Measurements from ENCODE around the gene WNT3. TPM values are rescaled to one million over a fixed set of nuclear protein-coding genes. Genes with fewer than 3 reads are reported as not detected.

The WNT3 gene
- total RNA-seq, 2 donors from 2014 or later: 0.64 to 1.0 TPM

- no peak for DNase-seq
- intact Hi-C loops (cut with DNase I): no loop called here
Observed at GRCh38 chr17:46834846-46835245, 16.4 kb upstream of the WNT3 start.

GRCh38 chr17:46833840-46834208 lies 15.3 kb upstream of the WNT3 start:
- no peaks in the 10 kb centered on the region for H3K9me3 ChIP-seq
- intact Hi-C loops (cut with DNase I): no loop called here
- H3K27me3 ChIP-seq: peaks cover 5% of the 10 kb centered on the region
- H3K4me3 ChIP-seq: no peak overlapping the region
- no peak for TF ChIP-seq CTCF (IDR thresholded peaks at IDR 0.05)
- DNase-seq: no peak
- no peak overlapping the region for H3K9ac ChIP-seq (ENCODE audit: low read depth in 2 of 2, low read length in 2 of 2)
- H3K4me1 ChIP-seq: no peaks in the 10 kb centered on the region
- H3K27ac ChIP-seq: no peak overlapping the region
- no peaks in the 10 kb centered on the region for H3K36me3 ChIP-seq

More at GRCh38 chr17:46834846-46835245, 16.4 kb upstream of the WNT3 start:
- Histone ChIP-seq H3K27me3 (peaks cover 5% of the 10 kb centered on the region), H3K4me3 (no peak overlapping the region), H3K27ac (no peak overlapping the region), H3K9ac (ENCODE audit: low read depth in 2 of 2, low read length in 2 of 2) (no peak overlapping the region), H3K4me1 (no peaks in the 10 kb centered on the region), H3K9me3 (no peaks in the 10 kb centered on the region), H3K36me3 (no peaks in the 10 kb centered on the region)
- no peak for TF ChIP-seq CTCF (IDR thresholded peaks at IDR 0.05)

- no peak overlapping the region for H3K27ac ChIP-seq
- no peaks in the 10 kb centered on the region for H3K9me3 ChIP-seq
- peaks cover 5% of the 10 kb centered on the region for H3K27me3 ChIP-seq
- intact Hi-C loops (cut with DNase I): no loop called here
- DNase-seq: no peak
- no peaks in the 10 kb centered on the region for H3K4me1 ChIP-seq
- no peaks in the 10 kb centered on the region for H3K36me3 ChIP-seq
- no peak overlapping the region for H3K4me3 ChIP-seq
- H3K9ac ChIP-seq (ENCODE audit: low read depth in 2 of 2, low read length in 2 of 2): no peak overlapping the region
- no peak for TF ChIP-seq CTCF (IDR thresholded peaks at IDR 0.05)
Observed at GRCh38 chr17:46832945-46833839, 14.7 kb upstream of the WNT3 start.

- Histone ChIP-seq H3K4me1 (no peaks in the 10 kb centered on the region), H3K9ac (ENCODE audit: low read depth in 2 of 2, low read length in 2 of 2) (no peak overlapping the region), H3K36me3 (no peaks in the 10 kb centered on the region), H3K27me3 (peaks cover 5% of the 10 kb centered on the region), H3K9me3 (no peaks in the 10 kb centered on the region), H3K4me3 (no peak overlapping the region), H3K27ac (no peak overlapping the region)
- TF ChIP-seq CTCF (IDR thresholded peaks at IDR 0.05): no peak
- no peak for DNase-seq
- intact Hi-C loops (cut with DNase I): no loop called here
Observed at GRCh38 chr17:46832331-46832821, 13.9 kb upstream of the WNT3 start.

GRCh38 chr17:46831573-46832330 lies 13.3 kb upstream of the WNT3 start:
- no peak overlapping the region for H3K4me3 ChIP-seq
- H3K9me3 ChIP-seq: no peaks in the 10 kb centered on the region
- no peak overlapping the region for H3K9ac ChIP-seq (ENCODE audit: low read depth in 2 of 2, low read length in 2 of 2)
- peaks cover 4% of the 10 kb centered on the region for H3K27me3 ChIP-seq
- no peak overlapping the region for H3K27ac ChIP-seq
- H3K4me1 ChIP-seq: no peaks in the 10 kb centered on the region
- DNase-seq: no peak
- H3K36me3 ChIP-seq: no peaks in the 10 kb centered on the region
- intact Hi-C loops (cut with DNase I): no loop called here
- no peak for TF ChIP-seq CTCF (IDR thresholded peaks at IDR 0.05)

All from colonic mucosa (tissue), 4 donors.